ENCODE results near the gene ARHGDIA.

DNA sequence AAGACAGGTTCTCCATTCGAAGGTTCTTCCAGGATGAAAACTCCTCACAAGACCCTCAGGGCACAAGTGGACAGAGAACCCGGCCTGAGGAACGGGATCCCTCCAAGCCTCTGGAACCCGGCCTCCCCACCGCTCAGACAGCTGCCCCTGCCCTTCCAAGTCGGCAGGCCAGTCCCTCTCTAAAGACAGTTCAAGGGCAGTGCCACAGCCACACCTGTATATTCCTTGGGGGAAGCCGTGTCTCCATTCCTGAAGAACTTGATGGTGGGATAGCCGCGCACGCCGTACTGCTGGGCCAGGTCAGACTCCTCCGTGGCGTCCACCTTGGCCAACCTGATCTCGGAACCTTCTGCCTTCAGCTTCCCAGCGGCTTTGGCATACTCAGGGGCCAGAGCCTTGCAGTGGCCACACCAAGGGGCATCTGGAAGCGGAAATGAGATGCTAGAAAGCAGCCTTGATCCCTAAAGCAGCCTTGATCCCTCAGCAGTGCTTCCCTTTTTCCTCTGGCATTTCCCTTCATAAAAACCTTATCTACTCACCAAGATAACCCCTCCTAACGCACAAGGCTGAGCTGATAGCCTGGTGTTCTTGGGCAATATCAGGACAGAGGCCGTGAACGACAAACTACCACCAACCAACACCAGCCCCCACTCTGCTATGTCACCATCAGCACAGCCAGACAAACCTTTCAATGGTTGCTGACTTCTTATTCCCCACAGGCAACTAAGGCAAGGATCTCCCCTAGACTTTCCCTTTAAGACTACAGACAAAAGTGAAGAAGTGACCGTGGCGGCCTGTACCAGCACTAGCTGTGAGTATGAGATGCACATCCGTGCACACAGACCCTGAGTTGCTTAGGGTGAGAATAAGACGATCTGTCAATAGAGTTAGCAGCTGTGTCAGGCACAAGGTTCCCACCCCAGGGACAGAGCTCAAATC, 11.9 kb downstream of the ARHGDIA start:
- TF ChIP-seq POLR2A (IDR thresholded peaks at IDR 0.05): no peak
- TF ChIP-seq, protein P1, sequence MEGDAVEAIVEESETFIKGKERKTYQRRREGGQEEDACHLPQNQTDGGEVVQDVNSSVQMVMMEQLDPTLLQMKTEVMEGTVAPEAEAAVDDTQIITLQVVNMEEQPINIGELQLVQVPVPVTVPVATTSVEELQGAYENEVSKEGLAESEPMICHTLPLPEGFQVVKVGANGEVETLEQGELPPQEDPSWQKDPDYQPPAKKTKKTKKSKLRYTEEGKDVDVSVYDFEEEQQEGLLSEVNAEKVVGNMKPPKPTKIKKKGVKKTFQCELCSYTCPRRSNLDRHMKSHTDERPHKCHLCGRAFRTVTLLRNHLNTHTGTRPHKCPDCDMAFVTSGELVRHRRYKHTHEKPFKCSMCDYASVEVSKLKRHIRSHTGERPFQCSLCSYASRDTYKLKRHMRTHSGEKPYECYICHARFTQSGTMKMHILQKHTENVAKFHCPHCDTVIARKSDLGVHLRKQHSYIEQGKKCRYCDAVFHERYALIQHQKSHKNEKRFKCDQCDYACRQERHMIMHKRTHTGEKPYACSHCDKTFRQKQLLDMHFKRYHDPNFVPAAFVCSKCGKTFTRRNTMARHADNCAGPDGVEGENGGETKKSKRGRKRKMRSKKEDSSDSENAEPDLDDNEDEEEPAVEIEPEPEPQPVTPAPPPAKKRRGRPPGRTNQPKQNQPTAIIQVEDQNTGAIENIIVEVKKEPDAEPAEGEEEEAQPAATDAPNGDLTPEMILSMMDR (IDR thresholded peaks at IDR 0.05): no peak

All from heart left ventricle (tissue), 13 donors.